Activated naive CD4-positive, alpha-beta T cell treated with anti-CD3 and anti-CD28 coated beads, Interleukin-2, amount 10 ng/mL, durations not matched to agents 7 days and 5 days (primary cell): ENCODE measurements around the gene LINGO4.

ENCODE experiments used
- CTCF ChIA-PET: fragments of 350-600 bp; sonication (Branson Sonifier 250); formaldehyde crosslinking; loops from one replicate; lab custom pipeline; 2021; ENCODE audit warnings: antibody characterized with exemption; lab: Charles Lee
- DNase-seq: peaks from one replicate; pipeline ENCODE4 v3.0.0-alpha.2; 2020
- H3K27ac Mint-ChIP-seq: one replicate; pipeline ENCODE4 v1.8.0; 2021; ENCODE audit warnings: mild to moderate bottlenecking, moderate library complexity, mixed read lengths
- H3K27me3 Mint-ChIP-seq: one replicate; pipeline ENCODE4 v1.8.0; 2021; ENCODE audit warnings: mild to moderate bottlenecking, mixed read lengths
- H3K36me3 Mint-ChIP-seq: one replicate; pipeline ENCODE4 v1.8.0; 2021; ENCODE audit warnings: mixed read lengths
- H3K4me1 Mint-ChIP-seq: one replicate; pipeline ENCODE4 v1.8.0; 2021; ENCODE audit warnings: mixed read lengths
- H3K4me3 Mint-ChIP-seq: one replicate; pipeline ENCODE4 v1.8.0; 2021; ENCODE audit warnings: mild to moderate bottlenecking, moderate library complexity, mixed read lengths
- H3K9me3 Mint-ChIP-seq: one replicate; pipeline ENCODE4 v1.8.0; 2021; ENCODE audit warnings: mixed read lengths

LINGO4 gene, protein sequence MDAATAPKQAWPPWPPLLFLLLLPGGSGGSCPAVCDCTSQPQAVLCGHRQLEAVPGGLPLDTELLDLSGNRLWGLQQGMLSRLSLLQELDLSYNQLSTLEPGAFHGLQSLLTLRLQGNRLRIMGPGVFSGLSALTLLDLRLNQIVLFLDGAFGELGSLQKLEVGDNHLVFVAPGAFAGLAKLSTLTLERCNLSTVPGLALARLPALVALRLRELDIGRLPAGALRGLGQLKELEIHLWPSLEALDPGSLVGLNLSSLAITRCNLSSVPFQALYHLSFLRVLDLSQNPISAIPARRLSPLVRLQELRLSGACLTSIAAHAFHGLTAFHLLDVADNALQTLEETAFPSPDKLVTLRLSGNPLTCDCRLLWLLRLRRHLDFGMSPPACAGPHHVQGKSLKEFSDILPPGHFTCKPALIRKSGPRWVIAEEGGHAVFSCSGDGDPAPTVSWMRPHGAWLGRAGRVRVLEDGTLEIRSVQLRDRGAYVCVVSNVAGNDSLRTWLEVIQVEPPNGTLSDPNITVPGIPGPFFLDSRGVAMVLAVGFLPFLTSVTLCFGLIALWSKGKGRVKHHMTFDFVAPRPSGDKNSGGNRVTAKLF

DNA sequence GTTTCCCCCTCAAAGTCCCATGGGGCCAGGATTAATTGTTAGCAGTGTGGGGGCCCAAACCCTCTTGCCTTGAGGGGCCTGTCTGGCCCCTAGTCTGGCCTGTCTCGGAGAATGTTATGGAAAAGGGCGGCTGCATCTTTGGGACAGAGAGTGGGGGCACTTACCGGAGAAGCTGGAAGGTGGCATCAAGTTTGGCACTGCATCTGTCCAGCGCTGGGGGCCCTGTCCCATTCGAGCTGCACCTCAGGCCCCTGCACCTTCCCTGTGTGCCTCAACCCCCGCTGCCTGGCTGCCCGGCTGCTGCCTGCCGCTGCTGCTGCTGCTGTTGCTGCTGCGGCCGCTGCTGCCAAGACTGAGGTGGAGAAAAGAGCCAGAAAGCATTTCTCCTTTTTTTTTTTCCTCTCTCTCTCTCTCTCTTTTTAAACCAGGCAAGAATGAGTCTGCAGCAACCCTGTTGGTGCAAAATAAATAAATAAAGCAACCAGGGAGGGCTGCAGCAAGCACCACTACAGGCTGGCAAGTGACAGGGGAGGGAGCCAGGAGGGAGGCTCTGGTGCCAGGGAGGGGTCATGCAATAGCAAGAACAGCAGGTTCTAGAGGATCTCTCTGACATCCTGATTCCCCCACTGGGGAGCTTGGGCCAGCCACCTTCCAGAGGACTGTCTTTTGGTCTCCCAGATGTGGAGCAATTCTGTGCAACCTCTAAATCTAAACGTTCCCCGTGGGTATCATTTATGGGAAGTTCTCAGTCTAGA lies at the start of gene LINGO4:
Gene LINGO4 (minus strand): TSS at position 354 of the 755 bp plus-strand sequence. CDS start 2,715 bp downstream, outside the sequence.
- peaks cover 5% of the 10 kb centered on the region for H3K4me1 Mint-ChIP-seq
- CTCF ChIA-PET = no interaction called here
- H3K27me3 Mint-ChIP-seq = peaks cover 56% of the 10 kb centered on the region
- DNase-seq = no peak
- no peak within 1 kb of the TSS for H3K27ac Mint-ChIP-seq
- no peak within 1 kb of the TSS for H3K4me3 Mint-ChIP-seq
- no peaks in the 10 kb centered on the region for H3K36me3 Mint-ChIP-seq
- no peaks in the 10 kb centered on the region for H3K9me3 Mint-ChIP-seq

DNA sequence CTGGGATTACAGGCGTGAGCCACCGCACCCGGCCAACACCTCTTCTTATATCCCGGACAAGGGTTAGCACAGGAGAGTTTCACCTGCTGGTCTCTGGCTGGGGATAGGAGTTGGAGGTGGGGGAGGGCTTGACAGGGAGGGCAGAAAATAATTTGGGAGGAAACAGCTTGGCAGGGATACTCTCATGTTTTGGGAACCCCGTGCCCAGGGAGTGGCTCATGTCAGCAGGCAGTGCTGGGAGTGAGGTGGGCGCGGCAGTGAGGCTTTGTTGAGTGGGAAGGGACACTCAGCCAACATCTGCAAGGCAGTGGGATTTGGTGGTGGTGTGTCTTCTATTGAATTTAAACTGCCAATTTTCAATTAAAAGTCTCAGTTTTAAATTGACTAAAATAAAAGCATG lies 49.4 kb upstream of the LINGO4 start:
- Mint-ChIP-seq H3K27me3 (peaks cover 17% of the 10 kb centered on the region), H3K4me1 (no peaks in the 10 kb centered on the region), H3K36me3 (no peaks in the 10 kb centered on the region), H3K4me3 (no peak overlapping the region), H3K9me3 (no peaks in the 10 kb centered on the region), H3K27ac (no peak overlapping the region)
- CTCF ChIA-PET = no interaction called here
- DNase-seq = no peak

DNA sequence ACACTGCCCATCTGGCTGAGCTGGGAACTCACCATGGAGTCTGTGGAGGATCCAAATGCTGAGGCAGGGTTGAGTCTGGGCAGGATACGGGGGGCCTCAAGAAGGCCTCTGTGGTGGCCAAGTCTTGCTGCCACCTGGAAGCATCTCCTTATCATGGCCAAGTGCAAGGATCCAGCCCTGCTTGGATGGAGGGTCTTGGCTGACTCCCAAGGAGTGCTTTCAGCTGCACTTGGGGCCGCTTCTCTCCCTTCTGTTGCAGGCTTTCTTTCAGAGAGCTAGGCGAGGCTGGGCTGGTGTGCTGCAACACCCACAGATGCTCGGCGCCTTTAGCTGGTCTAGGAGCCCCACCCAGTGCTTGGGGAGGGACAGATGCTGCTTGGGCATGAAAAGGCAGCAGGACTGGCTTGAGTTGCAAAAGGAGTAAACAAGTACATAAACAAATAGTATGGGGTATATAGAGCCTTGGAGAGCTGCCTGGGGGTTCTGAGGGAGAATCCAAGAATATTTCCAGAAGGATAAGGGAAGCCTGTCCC lies 48.3 kb upstream of the LINGO4 start, which contains the start of gene THEM5:
Gene THEM5 (minus strand): TSS at position 302 of the 533 bp plus-strand sequence. CDS start 147 bp downstream, at position 155.
- Mint-ChIP-seq H3K4me1 (no peaks in the 10 kb centered on the region), H3K27me3 (peaks cover 9% of the 10 kb centered on the region), H3K36me3 (no peaks in the 10 kb centered on the region), H3K27ac (no peak within 1 kb of the TSS), H3K4me3 (no peak within 1 kb of the TSS), H3K9me3 (no peaks in the 10 kb centered on the region)
- CTCF ChIA-PET = interaction anchor here (0.7 to 1.4 kb wide), 4 partner anchors 9 to 552 kb away, joined by 3 read pairs; partner anchors contain the start of gene C2CD4D
- no peak for DNase-seq

DNA sequence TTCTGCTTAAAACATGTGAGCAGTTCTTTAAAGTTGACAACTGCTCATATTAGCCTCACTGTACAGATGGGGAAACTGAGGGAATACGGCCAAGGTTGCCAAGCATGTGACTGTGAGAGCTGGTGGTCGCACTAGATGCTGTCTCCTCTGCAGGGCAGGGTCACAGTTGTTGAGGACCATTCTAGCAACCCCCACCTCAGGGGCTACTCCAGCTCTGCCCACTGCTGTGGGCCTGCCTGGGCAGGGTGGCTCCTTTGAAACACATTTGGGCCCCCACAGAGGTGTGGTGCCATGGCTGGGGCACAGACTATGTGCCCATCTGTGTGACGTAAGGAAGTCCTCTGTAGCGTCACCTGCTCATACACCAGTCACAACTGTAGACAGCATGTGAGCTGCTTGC lies 47.5 kb upstream of the LINGO4 start:
- Mint-ChIP-seq H3K27ac (no peak overlapping the region), H3K9me3 (no peaks in the 10 kb centered on the region), H3K4me3 (no peak overlapping the region), H3K27me3 (peaks cover 9% of the 10 kb centered on the region), H3K4me1 (no peaks in the 10 kb centered on the region), H3K36me3 (no peaks in the 10 kb centered on the region)
- CTCF ChIA-PET = interaction anchor here (0.8 to 1.4 kb wide), 2 partner anchors 10 to 13 kb away, joined by 3 read pairs; partner anchors contain the start of gene C2CD4D
- DNase-seq = no peak

DNA sequence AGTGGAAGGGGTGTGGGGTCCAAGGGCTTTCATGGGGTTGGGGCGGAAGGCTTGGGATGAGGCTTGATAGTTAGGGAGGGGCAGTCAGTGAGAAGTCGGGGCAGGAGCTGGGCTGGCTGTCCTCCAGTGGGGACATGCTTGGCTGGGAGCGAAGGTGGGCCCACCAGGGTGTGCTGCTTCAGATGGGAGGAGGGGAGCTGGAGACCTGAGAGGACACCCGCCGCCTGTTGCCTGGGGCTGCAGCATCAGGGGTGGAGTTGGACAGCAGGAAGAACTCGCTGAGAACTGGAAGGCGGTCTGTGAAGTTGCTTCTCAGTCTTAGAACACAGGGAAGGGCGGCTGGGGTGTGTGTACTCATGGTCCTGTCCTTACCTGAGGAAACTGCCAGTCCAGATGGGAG lies 46.7 kb upstream of the LINGO4 start:
- H3K4me1 Mint-ChIP-seq = no peaks in the 10 kb centered on the region
- H3K4me3 Mint-ChIP-seq = no peak overlapping the region
- CTCF ChIA-PET = no interaction called here
- no peak for DNase-seq
- no peaks in the 10 kb centered on the region for H3K9me3 Mint-ChIP-seq
- peaks cover 5% of the 10 kb centered on the region for H3K27me3 Mint-ChIP-seq
- H3K27ac Mint-ChIP-seq = no peak overlapping the region
- H3K36me3 Mint-ChIP-seq = no peaks in the 10 kb centered on the region

DNA sequence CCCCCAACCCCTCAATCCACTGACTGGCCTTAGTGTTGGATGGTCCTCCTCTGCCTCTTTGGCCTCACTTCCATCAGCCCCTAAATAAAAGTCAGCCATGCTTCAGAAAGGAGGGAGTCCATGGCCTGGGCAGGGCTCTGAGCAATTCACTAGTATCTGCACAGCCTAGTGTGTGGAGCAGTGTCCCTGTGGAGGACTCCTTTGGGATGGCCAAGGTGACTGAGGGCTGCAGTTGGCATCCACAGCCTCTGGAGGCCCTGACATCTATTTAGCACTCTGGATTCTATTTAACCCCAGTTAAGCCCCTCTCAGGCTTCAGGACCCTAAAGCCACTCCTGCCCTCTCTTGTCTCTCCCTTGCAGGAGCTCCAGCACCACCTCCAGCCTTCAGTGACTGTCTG lies 44.7 kb upstream of the LINGO4 start:
- no peaks in the 10 kb centered on the region for H3K4me1 Mint-ChIP-seq

DNA sequence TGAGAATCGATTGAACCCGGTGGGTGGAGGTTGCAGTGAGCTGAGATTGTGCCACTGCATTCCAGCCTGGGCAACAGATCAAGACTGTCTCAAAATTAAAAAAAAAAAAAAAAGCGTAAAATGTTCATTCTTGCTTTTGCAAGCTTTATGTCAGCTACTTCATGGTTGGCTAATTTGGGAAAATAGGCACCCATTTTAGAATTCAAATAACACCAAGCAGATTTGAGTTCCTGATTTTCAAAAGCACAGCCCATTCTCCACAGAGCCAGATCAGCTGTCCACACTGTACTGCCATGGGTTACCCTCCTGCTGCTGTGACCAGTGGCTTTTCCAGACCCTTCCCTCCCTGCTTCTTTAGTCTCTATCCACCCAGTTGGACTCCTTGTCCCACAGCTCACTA lies 43.9 kb upstream of the LINGO4 start:
- CTCF ChIA-PET = no interaction called here
- H3K4me1 Mint-ChIP-seq = no peaks in the 10 kb centered on the region
- peaks cover 5% of the 10 kb centered on the region for H3K27me3 Mint-ChIP-seq
- no peaks in the 10 kb centered on the region for H3K36me3 Mint-ChIP-seq
- no peak overlapping the region for H3K27ac Mint-ChIP-seq
- no peaks in the 10 kb centered on the region for H3K9me3 Mint-ChIP-seq
- no peak overlapping the region for H3K4me3 Mint-ChIP-seq
- no peak for DNase-seq

More for the DNA sequence above, 44.7 kb upstream of the LINGO4 start:
- no peak overlapping the region for H3K4me3 Mint-ChIP-seq
- no peak overlapping the region for H3K27ac Mint-ChIP-seq
- no peaks in the 10 kb centered on the region for H3K27me3 Mint-ChIP-seq
- no peaks in the 10 kb centered on the region for H3K9me3 Mint-ChIP-seq
- DNase-seq = no peak
- CTCF ChIA-PET = no interaction called here
- H3K36me3 Mint-ChIP-seq = no peaks in the 10 kb centered on the region

DNA sequence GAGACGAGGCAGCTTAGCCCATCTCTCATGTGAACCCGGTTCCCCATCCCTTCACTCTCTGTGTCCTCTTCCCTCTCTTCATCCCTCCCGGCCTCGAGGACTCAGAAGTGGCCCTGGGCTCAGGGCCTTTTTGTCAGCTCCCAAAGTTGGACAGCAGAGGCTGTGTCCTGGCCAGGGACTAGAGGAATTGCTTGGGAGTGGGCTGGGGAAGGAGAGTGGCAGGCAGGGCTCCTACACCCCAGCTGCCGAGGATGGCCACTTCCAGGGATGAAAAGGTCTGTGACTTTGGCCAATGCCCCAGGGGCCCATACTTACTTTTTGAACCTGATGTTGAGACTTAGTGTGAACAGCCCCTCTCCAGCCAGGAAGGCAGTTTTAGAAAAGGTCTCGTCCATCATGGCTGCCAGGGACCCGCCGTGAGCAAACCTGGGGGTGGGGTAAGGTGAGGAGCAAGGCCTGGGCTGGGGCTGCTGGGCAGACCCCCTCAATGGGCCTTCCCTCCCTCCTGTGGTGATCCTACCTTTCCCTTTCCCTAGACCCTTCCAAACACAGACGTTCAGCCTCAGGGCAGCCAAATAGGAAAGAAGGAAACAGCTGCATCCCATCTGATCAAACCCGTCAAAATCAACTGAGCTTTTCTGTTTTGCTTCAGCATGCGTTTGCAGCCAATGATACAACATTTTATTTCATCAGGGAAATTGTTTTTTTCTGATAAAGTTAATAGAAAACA lies 42.8 kb upstream of the LINGO4 start:
- Mint-ChIP-seq H3K36me3 (no peaks in the 10 kb centered on the region), H3K4me3 (no peak overlapping the region), H3K9me3 (no peaks in the 10 kb centered on the region), H3K4me1 (no peaks in the 10 kb centered on the region), H3K27me3 (peaks cover 5% of the 10 kb centered on the region), H3K27ac (no peak overlapping the region)
- no peak for DNase-seq
- CTCF ChIA-PET = no interaction called here

DNA sequence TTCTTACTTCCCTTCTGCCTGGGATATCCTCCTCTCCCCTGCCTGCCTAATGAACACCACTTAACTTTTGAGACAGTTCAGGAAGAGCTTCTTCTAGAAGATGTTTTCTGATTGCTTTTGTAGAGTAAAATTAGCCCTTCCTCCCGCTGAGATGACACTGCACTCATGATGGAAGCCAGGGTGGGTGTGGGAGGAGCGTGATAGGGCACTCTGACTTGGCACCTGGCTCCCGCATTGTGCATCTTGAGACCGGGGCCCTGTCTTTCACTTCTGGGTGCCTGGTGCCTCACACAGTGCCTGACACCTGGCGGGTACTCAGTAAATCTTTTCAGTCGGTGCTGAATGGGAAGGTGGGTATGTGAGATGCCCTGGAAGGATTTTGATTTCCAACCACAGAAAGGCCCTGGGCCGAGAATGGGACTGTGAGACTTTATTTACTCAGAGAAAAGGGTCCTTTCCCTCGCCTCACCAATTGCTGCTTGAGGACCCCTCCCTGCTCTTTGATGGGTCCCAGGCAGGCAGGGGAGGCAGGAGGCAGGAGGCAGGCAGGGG lies 41.5 kb upstream of the LINGO4 start:
- Mint-ChIP-seq H3K4me1 (peaks cover under 1% of the 10 kb centered on the region), H3K4me3 (no peak overlapping the region), H3K36me3 (no peaks in the 10 kb centered on the region), H3K27ac (no peak overlapping the region), H3K9me3 (no peaks in the 10 kb centered on the region), H3K27me3 (peaks cover 5% of the 10 kb centered on the region)
- CTCF ChIA-PET = interaction anchor here (0.7 to 1.2 kb wide), 3 partner anchors 10 to 154 kb away, joined by 3 read pairs; partner anchors contain the start of gene RIIAD1
- DNase-seq = no peak

DNA sequence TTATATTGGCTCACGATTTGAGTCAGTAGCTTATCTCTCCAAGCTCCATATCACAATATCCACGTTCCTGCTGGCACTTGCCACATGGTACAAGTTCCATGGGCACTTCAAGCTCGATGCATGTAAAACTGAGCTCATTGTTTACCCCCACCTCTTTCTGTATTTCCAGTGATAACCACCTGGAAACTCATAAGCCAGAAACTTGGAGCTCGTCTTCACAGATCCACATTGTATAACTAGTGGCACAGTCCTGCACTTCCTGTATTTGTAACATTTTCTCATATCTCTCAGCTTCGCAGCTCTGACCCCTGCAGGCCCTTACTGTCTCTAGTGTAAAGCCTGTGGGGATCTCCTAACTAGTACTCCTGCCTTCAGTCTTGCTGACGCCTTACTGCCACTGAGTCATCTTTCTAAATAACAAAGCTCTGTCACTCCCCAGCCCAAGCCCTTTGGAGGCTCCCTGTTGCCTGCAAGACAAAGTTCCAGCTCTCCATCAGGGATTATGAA lies 40.9 kb upstream of the LINGO4 start:
- H3K27me3 Mint-ChIP-seq = peaks cover 5% of the 10 kb centered on the region
- CTCF ChIA-PET = interaction anchor here (0.7 to 1.2 kb wide), 4 partner anchors 9 to 155 kb away, joined by 3 read pairs; partner anchors contain the start of gene RIIAD1
- no peak for DNase-seq

DNA sequence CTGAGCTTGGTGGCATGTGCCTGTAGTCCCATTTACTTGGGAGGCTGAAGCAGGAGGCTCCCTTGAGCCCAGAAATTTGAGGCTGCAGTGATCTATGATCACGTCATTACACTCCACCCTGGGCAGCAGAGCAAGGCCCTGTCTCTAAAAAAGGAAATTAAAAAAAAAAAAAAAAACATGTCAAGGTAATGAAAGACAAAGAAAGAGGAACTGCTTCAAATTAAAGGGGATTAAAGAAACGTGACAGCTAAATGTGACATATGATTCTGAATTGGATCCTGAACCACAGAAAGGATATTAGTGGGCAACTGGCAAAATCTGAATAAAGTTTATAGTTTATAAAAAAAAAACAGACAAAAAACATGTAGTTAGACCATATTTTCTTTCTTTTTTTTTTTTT lies 38.2 kb upstream of the LINGO4 start:
- Mint-ChIP-seq H3K36me3 (no peaks in the 10 kb centered on the region), H3K4me3 (no peak overlapping the region), H3K27ac (no peak overlapping the region), H3K27me3 (peaks cover 25% of the 10 kb centered on the region), H3K4me1 (peaks cover 26% of the 10 kb centered on the region), H3K9me3 (no peaks in the 10 kb centered on the region)
- no peak for DNase-seq
- CTCF ChIA-PET = no interaction called here

More for the DNA sequence above, 40.9 kb upstream of the LINGO4 start:
- Mint-ChIP-seq H3K9me3 (no peaks in the 10 kb centered on the region), H3K27ac (no peak overlapping the region), H3K36me3 (no peaks in the 10 kb centered on the region), H3K4me3 (no peak overlapping the region), H3K4me1 (peaks cover 3% of the 10 kb centered on the region)

DNA sequence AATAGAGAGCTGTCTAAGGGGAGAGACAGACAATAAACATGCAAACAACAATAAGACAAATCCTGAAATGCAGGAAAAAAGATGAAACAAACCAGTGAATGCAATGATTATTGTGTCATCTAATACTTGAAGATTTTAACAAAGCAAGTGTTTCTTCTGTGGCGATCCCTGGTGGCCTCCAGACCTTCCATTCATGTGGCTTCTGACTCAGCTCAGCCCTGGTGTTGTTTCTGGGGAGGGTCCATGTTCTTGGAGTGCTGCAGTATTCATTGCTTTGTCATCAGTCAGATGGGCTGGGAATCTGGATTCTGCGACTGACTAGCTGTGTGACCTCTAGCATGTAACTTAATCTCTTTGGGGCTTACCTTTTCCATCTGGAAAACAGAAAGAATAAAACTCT lies 35.9 kb upstream of the LINGO4 start:
- Mint-ChIP-seq H3K9me3 (no peaks in the 10 kb centered on the region), H3K4me1 (peaks cover 43% of the 10 kb centered on the region), H3K36me3 (no peaks in the 10 kb centered on the region), H3K27ac (no peak overlapping the region), H3K4me3 (no peak overlapping the region), H3K27me3 (peaks cover 44% of the 10 kb centered on the region)
- CTCF ChIA-PET = interaction anchor here (1.3 to 1.6 kb wide), 2 partner anchors 107 to 127 kb away, joined by 4 to 5 read pairs; no protein-coding TSS in a partner anchor
- no peak for DNase-seq

DNA sequence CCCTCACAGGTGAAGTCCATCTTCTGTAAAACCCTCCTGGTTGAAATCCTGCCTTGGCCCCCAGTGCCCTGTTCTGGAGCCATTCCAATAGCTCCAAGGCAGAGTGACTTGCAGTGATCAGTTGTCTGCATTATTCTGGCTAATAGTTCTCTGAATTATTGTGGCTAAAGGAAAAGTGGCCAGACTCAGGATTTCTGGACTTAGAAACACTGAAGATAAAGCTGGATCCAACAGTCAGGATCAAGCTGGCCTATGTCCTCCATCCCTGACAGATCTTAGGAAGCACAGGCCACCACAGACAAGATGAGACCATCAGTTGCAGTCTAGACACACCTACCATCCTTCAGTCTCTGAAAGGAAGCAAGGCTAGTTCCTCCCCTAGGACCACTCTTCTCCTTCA lies 35.2 kb upstream of the LINGO4 start:
- DNase-seq = no peak
- peaks cover 44% of the 10 kb centered on the region for H3K27me3 Mint-ChIP-seq
- peak overlapping the region; percentile 74 for H3K4me3 Mint-ChIP-seq
- no peak overlapping the region for H3K27ac Mint-ChIP-seq
- peaks cover 45% of the 10 kb centered on the region for H3K4me1 Mint-ChIP-seq
- no peaks in the 10 kb centered on the region for H3K9me3 Mint-ChIP-seq
- no peaks in the 10 kb centered on the region for H3K36me3 Mint-ChIP-seq
- CTCF ChIA-PET = interaction anchor here (1.0 to 1.6 kb wide), 5 partner anchors 10 to 106 kb away, joined by 3 to 5 read pairs (median 4); partner anchors contain the start of gene THEM5
